Measurements from ENCODE around the gene PKLR.

The PKLR gene

DNA sequence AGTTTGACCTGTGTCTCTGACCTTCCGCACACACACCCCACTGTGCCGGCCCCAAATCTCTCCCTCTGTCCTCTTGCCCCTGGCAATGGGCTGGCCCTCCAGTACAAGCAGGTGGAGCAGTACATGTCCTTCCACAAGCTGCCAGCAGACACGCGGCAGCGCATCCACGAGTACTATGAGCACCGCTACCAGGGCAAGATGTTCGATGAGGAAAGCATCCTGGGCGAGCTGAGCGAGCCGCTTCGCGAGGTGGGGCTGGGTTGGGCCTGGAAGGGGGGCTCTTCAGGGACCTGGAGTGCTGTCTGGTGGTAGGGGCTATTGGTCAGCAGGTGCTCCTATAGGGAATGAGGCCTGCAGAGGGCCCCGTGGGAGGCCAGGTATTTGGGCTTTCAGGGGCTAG lies 16.2 kb downstream of the PKLR start:
- TF ChIP-seq, protein P1, sequence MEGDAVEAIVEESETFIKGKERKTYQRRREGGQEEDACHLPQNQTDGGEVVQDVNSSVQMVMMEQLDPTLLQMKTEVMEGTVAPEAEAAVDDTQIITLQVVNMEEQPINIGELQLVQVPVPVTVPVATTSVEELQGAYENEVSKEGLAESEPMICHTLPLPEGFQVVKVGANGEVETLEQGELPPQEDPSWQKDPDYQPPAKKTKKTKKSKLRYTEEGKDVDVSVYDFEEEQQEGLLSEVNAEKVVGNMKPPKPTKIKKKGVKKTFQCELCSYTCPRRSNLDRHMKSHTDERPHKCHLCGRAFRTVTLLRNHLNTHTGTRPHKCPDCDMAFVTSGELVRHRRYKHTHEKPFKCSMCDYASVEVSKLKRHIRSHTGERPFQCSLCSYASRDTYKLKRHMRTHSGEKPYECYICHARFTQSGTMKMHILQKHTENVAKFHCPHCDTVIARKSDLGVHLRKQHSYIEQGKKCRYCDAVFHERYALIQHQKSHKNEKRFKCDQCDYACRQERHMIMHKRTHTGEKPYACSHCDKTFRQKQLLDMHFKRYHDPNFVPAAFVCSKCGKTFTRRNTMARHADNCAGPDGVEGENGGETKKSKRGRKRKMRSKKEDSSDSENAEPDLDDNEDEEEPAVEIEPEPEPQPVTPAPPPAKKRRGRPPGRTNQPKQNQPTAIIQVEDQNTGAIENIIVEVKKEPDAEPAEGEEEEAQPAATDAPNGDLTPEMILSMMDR (IDR thresholded peaks at IDR 0.05; ENCODE audit: low read length, missing control alignments), result no peak
- no peak for DNase-seq (ENCODE audit: low read depth)
- no peak overlapping the region for H3K4me3 ChIP-seq (replicated peaks; ENCODE audit: low read depth, low read length)

DNA sequence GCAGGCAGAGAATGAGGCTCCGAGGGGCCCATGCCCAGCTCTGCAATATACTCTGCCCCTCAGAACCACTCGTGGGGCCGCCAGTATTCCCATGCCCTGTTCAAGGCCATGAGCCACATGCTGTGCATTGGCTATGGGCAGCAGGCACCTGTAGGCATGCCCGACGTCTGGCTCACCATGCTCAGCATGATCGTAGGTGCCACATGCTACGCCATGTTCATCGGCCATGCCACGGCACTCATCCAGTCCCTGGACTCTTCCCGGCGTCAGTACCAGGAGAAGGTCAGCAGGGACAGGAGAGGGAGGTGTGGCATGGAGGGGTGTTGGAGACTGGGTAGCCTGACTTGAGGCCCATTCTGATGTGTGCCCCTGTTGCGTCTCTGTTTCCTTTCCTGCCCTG lies 16.8 kb downstream of the PKLR start:
- TF ChIP-seq, protein P1 (IDR thresholded peaks at IDR 0.05; ENCODE audit: low read length, missing control alignments), result no peak
- H3K4me3 ChIP-seq (replicated peaks; ENCODE audit: low read depth, low read length), result no peak overlapping the region

DNA sequence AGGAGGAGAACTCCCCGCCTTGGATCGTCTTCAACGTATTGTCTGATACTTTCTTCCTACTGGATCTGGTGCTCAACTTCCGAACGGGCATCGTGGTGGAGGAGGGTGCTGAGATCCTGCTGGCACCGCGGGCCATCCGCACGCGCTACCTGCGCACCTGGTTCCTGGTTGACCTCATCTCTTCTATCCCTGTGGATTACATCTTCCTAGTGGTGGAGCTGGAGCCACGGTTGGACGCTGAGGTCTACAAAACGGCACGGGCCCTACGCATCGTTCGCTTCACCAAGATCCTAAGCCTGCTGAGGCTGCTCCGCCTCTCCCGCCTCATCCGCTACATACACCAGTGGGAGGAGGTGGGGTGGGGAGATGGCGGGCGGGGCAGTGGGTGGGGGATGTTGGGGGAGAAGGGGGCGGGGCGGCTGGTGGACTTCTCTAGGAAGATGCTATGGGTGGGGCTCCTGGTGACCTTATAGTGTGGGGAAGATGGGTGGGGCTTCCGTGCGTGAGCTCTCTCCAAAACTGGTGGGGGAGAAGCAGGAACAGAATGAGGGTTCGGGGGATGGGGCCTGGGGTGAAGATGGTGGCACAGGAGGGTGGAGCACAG lies 18.6 kb downstream of the PKLR start:
- H3K4me3 ChIP-seq (replicated peaks; ENCODE audit: low read depth, low read length), result no peak overlapping the region
- DNase-seq (ENCODE audit: low read depth), result no peak
- TF ChIP-seq, protein P1 (IDR thresholded peaks at IDR 0.05; ENCODE audit: low read length, missing control alignments), result no peak

More for the DNA sequence above, 16.8 kb downstream of the PKLR start:
- no peak for DNase-seq (ENCODE audit: low read depth)

DNA sequence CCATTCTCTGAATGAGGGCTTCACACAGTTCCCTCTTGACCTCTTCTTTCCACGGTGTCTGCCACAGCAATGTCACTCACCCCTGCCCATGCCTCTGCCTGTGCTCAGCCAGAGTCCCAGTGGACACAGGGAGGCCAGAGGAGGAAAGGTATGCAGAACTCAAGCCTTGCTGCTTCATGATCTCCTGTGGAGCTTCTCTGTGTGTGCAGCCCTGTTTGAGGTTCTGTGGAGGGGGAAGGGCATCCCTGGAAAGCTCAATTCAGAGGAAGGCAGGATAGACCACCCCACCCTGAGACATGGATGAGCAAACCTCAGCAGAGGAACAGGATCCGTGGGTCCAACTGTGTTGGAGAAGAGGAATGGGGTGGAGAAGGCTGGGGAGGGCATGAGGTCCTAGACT lies 22.0 kb downstream of the PKLR start:
- DNase-seq (ENCODE audit: low read depth), result no peak
- no peak overlapping the region for H3K4me3 ChIP-seq (replicated peaks; ENCODE audit: low read depth, low read length)
- TF ChIP-seq, protein P1 (IDR thresholded peaks at IDR 0.05; ENCODE audit: low read length, missing control alignments), result no peak

DNA sequence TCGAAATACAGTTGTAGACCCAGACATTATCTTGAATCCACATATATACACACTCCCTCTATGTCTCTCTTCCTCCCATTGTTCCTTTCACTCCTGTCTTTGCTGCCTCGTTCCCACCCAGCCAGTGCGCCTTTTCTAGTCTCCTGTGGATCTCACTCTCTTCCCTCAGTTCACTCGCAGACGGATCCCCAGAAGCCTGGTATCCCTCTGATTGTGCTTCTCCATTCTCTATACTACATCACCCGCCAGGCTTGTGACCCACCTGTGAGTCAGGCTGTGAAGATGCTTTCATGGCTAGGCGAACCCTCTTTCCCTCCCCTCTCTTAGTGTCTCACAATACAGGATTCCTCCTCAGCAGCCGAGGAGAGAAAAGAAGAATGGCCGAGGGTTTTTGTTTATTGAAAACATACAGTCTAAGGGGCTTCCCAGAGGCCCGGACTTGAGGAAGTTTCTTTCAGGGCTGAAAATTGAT lies 22.5 kb downstream of the PKLR start:
- no peak overlapping the region for H3K4me3 ChIP-seq (replicated peaks; ENCODE audit: low read depth, low read length)
- DNase-seq (ENCODE audit: low read depth), result no peak
- TF ChIP-seq, protein P1 (IDR thresholded peaks at IDR 0.05; ENCODE audit: low read length, missing control alignments), result no peak

DNA sequence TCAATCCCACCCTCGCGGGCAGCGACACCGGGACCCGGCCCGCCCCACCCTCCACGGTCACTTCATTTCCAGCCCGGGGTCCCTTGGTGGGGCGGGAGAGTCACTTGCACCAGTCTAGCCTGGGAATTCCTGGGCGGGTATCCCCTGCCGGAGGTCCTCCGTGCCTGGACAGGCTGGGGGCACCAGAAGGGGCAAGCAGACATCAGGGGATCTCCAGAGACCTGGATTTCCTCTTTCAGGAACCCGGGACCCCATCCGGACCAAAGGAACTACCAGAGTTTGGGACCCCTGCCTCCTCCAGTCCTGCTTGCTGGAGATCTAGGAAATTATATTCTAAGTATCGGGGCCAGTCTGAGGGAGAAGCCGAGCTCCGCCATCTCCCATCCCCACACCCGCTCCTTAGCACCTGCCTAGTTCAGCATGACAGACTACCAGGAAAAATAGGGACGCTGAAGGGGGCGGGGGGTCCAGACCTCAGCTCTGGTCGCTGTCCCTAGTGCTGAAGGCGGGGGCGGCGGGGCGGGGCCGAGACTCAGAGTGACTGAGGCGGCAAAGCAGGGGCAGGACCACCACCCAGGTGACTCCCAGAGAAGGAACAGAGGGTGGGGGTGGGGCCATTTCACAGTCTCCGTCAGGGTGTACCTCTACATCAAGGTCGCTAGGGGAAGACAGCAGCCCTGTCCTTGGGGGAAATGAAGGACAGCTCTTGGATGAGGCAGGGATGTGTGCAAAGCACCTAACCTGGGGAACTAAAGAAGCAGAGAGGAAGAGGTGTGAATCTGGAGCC lies 23.1 kb downstream of the PKLR start:
- DNase-seq (ENCODE audit: low read depth), result peak; percentile 23
- TF ChIP-seq, protein P1 (IDR thresholded peaks at IDR 0.05; ENCODE audit: low read length, missing control alignments), result peak; percentile 37
- H3K4me3 ChIP-seq (replicated peaks; ENCODE audit: low read depth, low read length), result peak overlapping the region; percentile 69
